ENCODE data around the gene SV2B.

The SV2B gene

DNA sequence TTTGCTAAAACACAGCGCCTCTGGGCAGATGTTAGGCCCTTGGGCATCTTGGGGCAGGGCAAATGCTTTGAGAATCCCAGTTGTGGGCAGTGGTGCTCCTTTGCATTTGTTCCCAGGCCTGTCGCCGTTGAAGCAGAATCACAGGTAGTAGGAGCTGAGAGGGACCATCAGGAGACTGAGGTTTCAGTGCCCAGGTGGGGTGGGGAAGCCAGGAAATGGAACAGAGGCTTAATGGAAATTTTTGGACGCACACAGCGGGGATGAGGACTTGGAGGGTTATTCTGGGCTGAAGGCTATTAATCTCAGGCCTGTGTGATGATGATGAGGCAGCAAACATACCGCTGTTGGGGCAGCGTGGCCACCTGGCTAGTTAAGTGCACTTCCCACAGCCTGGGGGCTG lies 99.5 kb downstream of the SV2B start:
- Histone ChIP-seq H4K20me1 (ENCODE audit: low read depth, low read length) (no peaks in the 10 kb centered on the region), H3K4me3 (ENCODE audit: insufficient read depth, low read length, poor library complexity, severe bottlenecking) (no peak overlapping the region), H3F3A (ENCODE audit: insufficient read depth) (no peaks in the 10 kb centered on the region), H3K9me3 (ENCODE audit: insufficient read depth, low read length) (no peaks in the 10 kb centered on the region), H2AFZ (ENCODE audit: low read depth, low read length, severe bottlenecking) (no peak overlapping the region), H3K4me2 (ENCODE audit: low read depth, low read length, poor library complexity, severe bottlenecking) (no peak overlapping the region), H3K9ac (ENCODE audit: low read length) (no peak overlapping the region), H3K9me2 (replicated peaks; ENCODE audit: insufficient read depth, low read length) (no peaks in the 10 kb centered on the region), H3K36me3 (ENCODE audit: low read length) (no peaks in the 10 kb centered on the region), H3K27ac (ENCODE audit: low read depth, low read length) (no peak overlapping the region), H3K79me2 (ENCODE audit: insufficient read depth, low read length) (no peaks in the 10 kb centered on the region), H3K27me3 (ENCODE audit: low read length) (no peaks in the 10 kb centered on the region)
- TF ChIP-seq EZH2phosphoT487 (conservative IDR thresholded peaks at IDR 0.05; ENCODE audit: low read length): no peak
- TF ChIP-seq, protein P1, sequence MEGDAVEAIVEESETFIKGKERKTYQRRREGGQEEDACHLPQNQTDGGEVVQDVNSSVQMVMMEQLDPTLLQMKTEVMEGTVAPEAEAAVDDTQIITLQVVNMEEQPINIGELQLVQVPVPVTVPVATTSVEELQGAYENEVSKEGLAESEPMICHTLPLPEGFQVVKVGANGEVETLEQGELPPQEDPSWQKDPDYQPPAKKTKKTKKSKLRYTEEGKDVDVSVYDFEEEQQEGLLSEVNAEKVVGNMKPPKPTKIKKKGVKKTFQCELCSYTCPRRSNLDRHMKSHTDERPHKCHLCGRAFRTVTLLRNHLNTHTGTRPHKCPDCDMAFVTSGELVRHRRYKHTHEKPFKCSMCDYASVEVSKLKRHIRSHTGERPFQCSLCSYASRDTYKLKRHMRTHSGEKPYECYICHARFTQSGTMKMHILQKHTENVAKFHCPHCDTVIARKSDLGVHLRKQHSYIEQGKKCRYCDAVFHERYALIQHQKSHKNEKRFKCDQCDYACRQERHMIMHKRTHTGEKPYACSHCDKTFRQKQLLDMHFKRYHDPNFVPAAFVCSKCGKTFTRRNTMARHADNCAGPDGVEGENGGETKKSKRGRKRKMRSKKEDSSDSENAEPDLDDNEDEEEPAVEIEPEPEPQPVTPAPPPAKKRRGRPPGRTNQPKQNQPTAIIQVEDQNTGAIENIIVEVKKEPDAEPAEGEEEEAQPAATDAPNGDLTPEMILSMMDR (IDR thresholded peaks at IDR 0.05; ENCODE audit: insufficient read depth, low read length, poor library complexity, severe bottlenecking): no peak

DNA sequence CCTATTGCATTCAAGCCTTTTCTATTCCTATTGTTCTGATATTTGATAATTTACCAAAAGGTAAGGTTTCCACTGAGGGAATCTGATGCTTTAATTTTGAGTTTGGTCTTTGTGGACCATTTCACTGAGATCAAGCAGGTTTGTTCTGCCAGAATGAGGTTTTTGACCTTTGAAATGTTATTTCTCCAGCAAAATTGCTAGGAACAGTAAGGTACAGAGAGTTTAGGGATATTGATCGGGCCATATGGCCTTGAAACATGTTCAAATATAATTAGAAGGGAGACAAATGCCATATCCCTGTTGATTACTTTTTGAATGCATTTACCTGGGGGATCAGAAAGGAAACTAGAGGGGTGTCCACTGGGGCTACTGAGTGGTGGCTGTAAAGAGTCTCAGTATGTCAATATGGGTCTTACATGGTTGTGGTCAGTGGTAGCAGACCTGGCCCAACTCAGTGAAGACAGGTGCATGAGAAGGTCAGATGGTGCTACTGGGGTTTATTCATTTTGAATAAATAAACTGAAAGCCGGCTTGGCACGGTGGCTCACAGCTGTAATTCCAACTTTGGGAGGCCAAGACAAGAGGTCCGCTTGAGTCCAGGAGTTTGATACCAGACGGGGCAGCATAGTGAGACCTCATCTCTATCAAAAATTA lies 100.2 kb downstream of the SV2B start:
- Histone ChIP-seq H3K27me3 (ENCODE audit: low read length) (no peaks in the 10 kb centered on the region), H3K36me3 (ENCODE audit: low read length) (no peaks in the 10 kb centered on the region), H3K4me2 (ENCODE audit: low read depth, low read length, poor library complexity, severe bottlenecking) (no peak overlapping the region), H3F3A (ENCODE audit: insufficient read depth) (no peaks in the 10 kb centered on the region), H3K79me2 (ENCODE audit: insufficient read depth, low read length) (no peaks in the 10 kb centered on the region), H3K9ac (ENCODE audit: low read length) (no peak overlapping the region), H4K20me1 (ENCODE audit: low read depth, low read length) (no peaks in the 10 kb centered on the region), H3K9me2 (replicated peaks; ENCODE audit: insufficient read depth, low read length) (no peaks in the 10 kb centered on the region), H3K9me3 (ENCODE audit: insufficient read depth, low read length) (no peaks in the 10 kb centered on the region), H3K27ac (ENCODE audit: low read depth, low read length) (no peak overlapping the region), H3K4me3 (ENCODE audit: insufficient read depth, low read length, poor library complexity, severe bottlenecking) (no peak overlapping the region), H2AFZ (ENCODE audit: low read depth, low read length, severe bottlenecking) (no peak overlapping the region)
- TF ChIP-seq EZH2phosphoT487 (conservative IDR thresholded peaks at IDR 0.05; ENCODE audit: low read length): no peak
- TF ChIP-seq, protein P1 (IDR thresholded peaks at IDR 0.05; ENCODE audit: insufficient read depth, low read length, poor library complexity, severe bottlenecking): no peak

DNA sequence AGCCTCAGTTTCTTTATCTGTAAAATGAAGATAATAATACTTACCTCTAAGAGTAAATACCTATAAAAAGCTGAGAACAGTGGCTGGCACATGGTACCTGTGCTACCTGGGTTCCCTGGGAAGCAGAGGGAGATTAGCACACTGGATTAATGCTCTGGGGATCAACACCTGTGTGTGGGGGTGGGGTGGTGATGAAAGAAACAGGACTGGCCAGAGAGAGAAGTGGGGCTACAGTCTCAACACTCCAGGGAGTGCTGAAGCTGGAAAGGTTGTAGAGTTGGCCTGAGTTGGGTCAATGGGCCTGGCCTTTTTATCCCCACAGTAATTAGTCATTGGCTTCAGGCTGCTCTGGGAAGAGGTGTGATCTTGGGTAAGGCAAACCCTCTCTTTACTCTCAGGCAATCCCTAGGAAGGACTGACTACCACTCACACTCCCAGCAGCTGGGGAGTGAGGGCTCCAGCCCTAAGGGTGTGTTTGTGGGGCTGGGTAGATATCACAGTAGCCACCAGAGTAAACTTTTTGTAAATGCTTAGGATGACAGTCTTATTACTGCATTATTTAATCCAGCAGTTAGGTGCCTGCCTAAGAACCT lies 102.5 kb downstream of the SV2B start:
- no peak overlapping the region for H3K27ac ChIP-seq (ENCODE audit: low read depth, low read length)
- TF ChIP-seq, protein P1 (IDR thresholded peaks at IDR 0.05; ENCODE audit: insufficient read depth, low read length, poor library complexity, severe bottlenecking): no peak
- no peak for TF ChIP-seq EZH2phosphoT487 (conservative IDR thresholded peaks at IDR 0.05; ENCODE audit: low read length)
- H3F3A ChIP-seq (ENCODE audit: insufficient read depth): no peaks in the 10 kb centered on the region
- no peak overlapping the region for H3K4me3 ChIP-seq (ENCODE audit: insufficient read depth, low read length, poor library complexity, severe bottlenecking)
- no peak overlapping the region for H3K9ac ChIP-seq (ENCODE audit: low read length)
- H3K9me2 ChIP-seq (replicated peaks; ENCODE audit: insufficient read depth, low read length): no peaks in the 10 kb centered on the region
- no peaks in the 10 kb centered on the region for H3K79me2 ChIP-seq (ENCODE audit: insufficient read depth, low read length)
- H4K20me1 ChIP-seq (ENCODE audit: low read depth, low read length): no peaks in the 10 kb centered on the region
- no peaks in the 10 kb centered on the region for H3K27me3 ChIP-seq (ENCODE audit: low read length)
- H3K9me3 ChIP-seq (ENCODE audit: insufficient read depth, low read length): no peaks in the 10 kb centered on the region
- no peak overlapping the region for H2AFZ ChIP-seq (ENCODE audit: low read depth, low read length, severe bottlenecking)
- no peak overlapping the region for H3K4me2 ChIP-seq (ENCODE audit: low read depth, low read length, poor library complexity, severe bottlenecking)
- H3K36me3 ChIP-seq (ENCODE audit: low read length): no peaks in the 10 kb centered on the region

Data from SU-DHL-6 (cell line).